Measurements from ENCODE around the gene ATP8B3.

Gene ATP8B3

DNA sequence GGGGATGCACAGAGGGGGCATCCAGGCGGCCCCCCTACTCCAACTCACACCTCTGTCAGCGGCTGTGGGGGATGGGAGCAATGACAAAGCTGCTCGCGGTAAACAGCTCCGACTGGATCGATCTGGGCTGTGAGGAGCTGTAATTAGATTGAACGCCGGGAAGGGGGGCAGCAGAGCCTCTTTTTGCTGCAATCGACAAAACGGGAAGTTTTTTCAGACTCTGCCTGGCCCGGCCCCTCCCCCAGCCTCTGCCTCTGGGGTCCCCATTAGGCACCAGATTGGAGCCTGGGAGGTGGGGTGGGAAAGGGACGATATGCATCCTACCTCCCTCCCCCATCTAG lies 42.5 kb downstream of the ATP8B3 start:
- no peak overlapping the region for H3K4me3 ChIP-seq (ENCODE audit: low read depth, low read length)
- TF ChIP-seq, protein P1, sequence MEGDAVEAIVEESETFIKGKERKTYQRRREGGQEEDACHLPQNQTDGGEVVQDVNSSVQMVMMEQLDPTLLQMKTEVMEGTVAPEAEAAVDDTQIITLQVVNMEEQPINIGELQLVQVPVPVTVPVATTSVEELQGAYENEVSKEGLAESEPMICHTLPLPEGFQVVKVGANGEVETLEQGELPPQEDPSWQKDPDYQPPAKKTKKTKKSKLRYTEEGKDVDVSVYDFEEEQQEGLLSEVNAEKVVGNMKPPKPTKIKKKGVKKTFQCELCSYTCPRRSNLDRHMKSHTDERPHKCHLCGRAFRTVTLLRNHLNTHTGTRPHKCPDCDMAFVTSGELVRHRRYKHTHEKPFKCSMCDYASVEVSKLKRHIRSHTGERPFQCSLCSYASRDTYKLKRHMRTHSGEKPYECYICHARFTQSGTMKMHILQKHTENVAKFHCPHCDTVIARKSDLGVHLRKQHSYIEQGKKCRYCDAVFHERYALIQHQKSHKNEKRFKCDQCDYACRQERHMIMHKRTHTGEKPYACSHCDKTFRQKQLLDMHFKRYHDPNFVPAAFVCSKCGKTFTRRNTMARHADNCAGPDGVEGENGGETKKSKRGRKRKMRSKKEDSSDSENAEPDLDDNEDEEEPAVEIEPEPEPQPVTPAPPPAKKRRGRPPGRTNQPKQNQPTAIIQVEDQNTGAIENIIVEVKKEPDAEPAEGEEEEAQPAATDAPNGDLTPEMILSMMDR (IDR thresholded peaks at IDR 0.05; ENCODE audit: low read depth, low read length), result no peak

DNA sequence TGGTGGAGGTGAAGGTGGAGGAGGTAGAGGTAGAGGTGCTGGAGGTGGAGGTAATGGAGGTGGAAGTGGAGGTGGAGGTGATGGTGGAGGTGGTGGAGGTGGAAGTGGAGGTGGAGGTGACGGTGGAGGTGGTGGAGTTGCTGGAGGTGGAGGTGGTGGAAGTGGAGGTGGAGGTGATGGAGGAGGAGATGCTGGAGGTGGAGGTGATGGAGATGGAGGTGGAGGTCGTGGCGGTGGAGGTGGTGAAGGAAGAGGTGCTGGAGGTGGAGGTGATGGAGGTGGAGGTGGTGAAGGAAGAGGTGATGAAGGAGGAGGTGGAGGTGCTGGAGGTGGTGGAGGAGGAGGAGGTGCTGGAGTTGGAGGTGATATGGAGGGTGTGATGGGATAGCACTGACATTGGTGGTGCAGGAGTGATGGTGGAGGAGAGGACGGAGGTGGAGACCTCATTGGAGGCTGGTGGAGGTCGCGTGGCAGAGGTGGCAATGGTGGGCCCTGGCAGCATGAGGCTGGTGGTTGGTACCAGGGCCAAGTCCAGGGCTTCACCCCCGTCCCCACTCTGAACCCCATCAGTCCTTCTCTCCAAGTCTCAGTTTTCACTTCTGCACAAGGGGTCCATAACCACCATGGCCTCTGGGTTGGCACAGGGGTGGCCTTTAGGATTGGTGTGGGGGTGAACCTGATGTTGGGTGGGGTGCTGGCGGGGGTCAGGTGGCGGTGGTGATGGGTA lies 43.0 kb downstream of the ATP8B3 start:
- TF ChIP-seq, protein P1 (IDR thresholded peaks at IDR 0.05; ENCODE audit: low read depth, low read length), result no peak
- H3K4me3 ChIP-seq (ENCODE audit: low read depth, low read length), result no peak overlapping the region

DNA sequence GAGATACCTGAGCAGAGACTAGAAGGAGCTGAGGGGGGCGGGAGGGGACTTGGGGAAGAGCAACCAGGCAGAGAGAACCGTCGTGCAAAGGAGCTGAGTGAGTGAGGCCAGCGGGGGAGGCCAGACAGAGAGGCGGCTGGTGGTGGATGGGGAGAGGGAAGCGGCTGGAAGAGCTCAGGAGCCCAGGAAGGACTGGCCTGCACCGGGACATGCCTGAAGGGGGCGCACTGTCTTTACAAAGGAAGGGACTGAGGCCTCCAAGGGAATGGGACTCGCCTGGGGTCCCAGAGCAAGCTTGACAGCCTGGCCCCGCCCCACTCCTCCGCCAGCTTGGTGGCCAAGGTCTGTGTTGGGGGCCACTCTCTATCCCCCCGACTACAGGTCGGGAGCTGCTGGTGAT lies 43.8 kb downstream of the ATP8B3 start:
- no peak overlapping the region for H3K4me3 ChIP-seq (ENCODE audit: low read depth, low read length)
- TF ChIP-seq, protein P1 (IDR thresholded peaks at IDR 0.05; ENCODE audit: low read depth, low read length), result peak; percentile 25

DNA sequence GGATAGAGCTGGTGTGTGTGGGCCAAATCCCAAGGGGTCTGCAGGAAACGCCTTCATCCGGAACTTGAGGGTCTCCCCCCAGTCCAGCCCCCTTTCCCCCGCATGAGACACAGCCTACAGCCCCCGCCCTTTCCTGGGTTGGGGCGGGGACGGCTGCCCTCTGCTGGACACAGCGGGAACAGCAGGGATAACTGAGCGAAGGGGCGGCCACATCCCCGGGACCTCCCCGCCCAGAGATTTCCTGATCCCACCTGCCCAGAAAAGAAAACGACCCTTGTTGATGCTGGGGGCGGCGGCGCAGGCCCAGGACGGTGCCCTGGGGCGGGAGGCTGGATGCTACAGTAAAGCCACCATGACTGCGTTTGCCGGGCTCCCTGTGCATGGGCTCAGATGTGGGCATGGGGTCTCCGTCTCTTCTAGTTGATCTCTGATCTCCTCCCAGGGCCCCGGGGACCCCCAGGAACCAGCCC lies 44.6 kb downstream of the ATP8B3 start:
- H3K4me3 ChIP-seq (ENCODE audit: low read depth, low read length), result no peak overlapping the region

DNA sequence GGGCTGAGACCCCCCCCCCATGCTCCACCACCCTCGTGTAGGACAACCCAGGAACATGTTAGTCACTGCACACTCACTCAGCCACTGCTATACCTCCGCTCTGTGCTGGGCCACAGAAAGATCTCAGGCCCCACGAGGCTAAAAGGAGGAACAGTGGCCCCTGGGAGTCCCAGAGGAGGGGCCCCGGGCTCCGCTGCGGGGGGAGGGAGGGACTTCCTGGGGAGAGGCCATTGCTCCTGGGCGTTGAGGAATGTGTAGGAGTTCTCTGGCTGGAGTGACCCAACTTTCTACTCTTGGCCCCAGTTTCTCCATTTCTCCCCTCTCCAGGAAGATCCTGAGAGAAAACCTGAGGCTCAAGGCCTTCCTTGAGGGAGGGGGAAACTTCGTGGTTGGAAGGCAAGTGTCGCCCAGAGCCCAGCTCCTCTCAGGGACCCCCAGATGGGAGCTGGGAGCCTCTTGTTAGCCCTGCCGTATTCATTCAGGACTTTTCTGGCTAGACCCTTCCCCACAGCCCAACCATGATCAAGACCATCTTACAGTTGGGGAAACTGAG lies 45.2 kb downstream of the ATP8B3 start:
- TF ChIP-seq, protein P1 (IDR thresholded peaks at IDR 0.05; ENCODE audit: low read depth, low read length), result no peak
- H3K4me3 ChIP-seq (ENCODE audit: low read depth, low read length), result no peak overlapping the region

More for the DNA sequence above, 44.6 kb downstream of the ATP8B3 start:
- TF ChIP-seq, protein P1 (IDR thresholded peaks at IDR 0.05; ENCODE audit: low read depth, low read length), result peak; percentile 83

DNA sequence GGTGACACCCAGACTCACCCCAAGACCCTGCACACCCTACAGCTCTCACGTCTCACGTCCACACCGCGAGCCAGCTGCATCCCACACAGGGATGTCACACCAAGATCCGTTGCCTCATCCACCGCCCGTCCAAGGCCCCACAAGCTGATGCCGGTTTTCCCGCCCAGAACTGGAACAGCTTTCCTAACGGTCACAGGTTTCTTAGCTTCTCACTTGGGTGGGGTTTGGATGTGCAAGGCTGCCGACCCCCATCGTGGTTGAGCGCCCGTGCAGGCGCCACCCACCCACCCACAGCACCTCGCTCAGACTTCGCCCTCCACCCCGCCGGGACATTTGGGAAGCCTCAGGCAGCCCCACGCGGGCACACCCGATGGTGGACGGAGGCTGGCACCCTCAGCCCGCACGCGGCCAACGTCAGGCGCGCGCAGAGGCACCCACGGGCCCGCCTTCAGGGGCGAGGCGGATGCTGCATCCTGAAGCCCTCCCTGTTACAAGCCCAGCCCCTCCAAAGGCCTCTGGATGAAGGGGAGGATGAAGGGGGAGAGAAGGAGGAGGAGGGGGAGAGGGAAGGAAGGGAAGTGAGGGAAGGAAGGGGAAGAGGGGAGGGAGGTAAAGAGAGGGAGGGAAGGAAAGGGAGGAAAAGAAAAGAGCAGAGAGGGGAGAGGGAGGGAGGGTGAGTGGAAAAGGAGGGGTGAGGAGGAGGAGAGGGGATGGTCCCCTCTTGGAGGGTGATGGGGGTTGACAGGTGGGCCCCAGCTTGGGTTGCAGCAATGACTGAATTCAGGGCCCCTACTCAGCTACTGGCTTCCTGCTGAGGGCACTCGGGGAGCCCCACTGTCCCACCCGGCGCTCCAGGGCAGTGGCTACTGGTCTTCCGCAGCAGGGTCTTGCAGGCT lies 45.9 kb downstream of the ATP8B3 start:
- TF ChIP-seq, protein P1 (IDR thresholded peaks at IDR 0.05; ENCODE audit: low read depth, low read length), result no peak
- no peak overlapping the region for H3K4me3 ChIP-seq (ENCODE audit: low read depth, low read length)
